ENCODE results near the gene RIC8A. TPM values are rescaled to one million over a fixed set of nuclear protein-coding genes. Genes with fewer than 3 reads are reported as not detected.

The RIC8A gene
- total and polyA plus RNA-seq, 4 donors: 12.5 to 49.6 (median 34.5) TPM

DNA sequence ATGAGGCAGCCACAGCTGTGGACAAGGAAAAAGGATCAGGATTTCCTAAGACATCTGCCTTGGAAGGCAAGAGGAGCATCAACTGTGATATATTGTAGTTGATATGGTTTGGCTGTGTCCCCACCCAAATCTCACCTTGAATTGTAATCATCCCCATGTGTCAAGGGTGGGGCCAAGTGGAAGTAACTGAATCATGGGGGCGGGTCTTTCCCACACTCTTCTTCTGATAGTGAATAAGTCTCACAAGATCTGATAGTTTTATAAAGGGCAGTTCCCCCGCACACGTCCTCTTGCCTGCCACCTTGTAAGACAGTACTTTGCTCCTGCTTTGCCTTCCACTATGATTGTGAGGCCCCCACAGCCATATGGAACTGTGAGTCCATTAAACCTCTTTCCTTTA lies 10.2 kb downstream of the RIC8A start:
- Histone ChIP-seq H3K27ac (ENCODE audit: low read depth in 1 of 2, low read length in 2 of 2) (no peak overlapping the region), H3K27me3 (ENCODE audit: control insufficient read depth in 4 of 4, insufficient read depth in 4 of 4, low read length in 3 of 4) (no peaks in the 10 kb centered on the region), H3K9me3 (ENCODE audit: control insufficient read depth in 4 of 4, low read length in 3 of 4) (no peaks in the 10 kb centered on the region), H3K9ac (ENCODE audit: low read depth in 1 of 2, low read length in 2 of 2) (no peak overlapping the region), H3K4me1 (ENCODE audit: control insufficient read depth in 4 of 4, insufficient read depth in 4 of 4, low read length in 3 of 4) (no peaks in the 10 kb centered on the region), H3K4me3 (ENCODE audit: low read depth in 1 of 3, low read length in 3 of 3) (no peak overlapping the region), H3K36me3 (ENCODE audit: control insufficient read depth in 4 of 4, insufficient read depth in 3 of 4, low read depth in 1 of 4, low read length in 3 of 4) (peaks cover 9 to 50% (median 29%) of the 10 kb centered on the region in 4 donors)
- TF ChIP-seq NR2F2 (IDR thresholded peaks at IDR 0.05) (no peak), ZBTB33 (IDR thresholded peaks at IDR 0.05) (no peak), GABPA (IDR thresholded peaks at IDR 0.05 in 1 of 2, conservative IDR thresholded peaks at IDR 0.05 in 1 of 2) (no peak), RAD21 (IDR thresholded peaks at IDR 0.05) (no peak), REST (IDR thresholded peaks at IDR 0.05) (no peak), HNF4A (conservative IDR thresholded peaks at IDR 0.05) (no peak), FOXA2 (IDR thresholded peaks at IDR 0.05) (no peak), RXRA (IDR thresholded peaks at IDR 0.05) (no peak)
- DNase-seq (ENCODE audit: low spot score): no peak
- WGBS: 95% methylated on average over 3 of the region's 3 CpGs

- 93% methylated on average over 29 of the region's 29 CpGs for WGBS
- no peak overlapping the region for H3K27ac ChIP-seq (ENCODE audit: low read depth in 1 of 2, low read length in 2 of 2)
- peaks cover 6 to 40% (median 23%) of the 10 kb centered on the region in 4 donors for H3K36me3 ChIP-seq (ENCODE audit: control insufficient read depth in 4 of 4, insufficient read depth in 3 of 4, low read depth in 1 of 4, low read length in 3 of 4)
These were observed 11.5 kb downstream of the RIC8A start for GRCh38 chr11:218815-219593.

More at GRCh38 chr11:218815-219593, 11.5 kb downstream of the RIC8A start:
- H3K9ac ChIP-seq (ENCODE audit: low read depth in 1 of 2, low read length in 2 of 2): no peak overlapping the region
- no peaks in the 10 kb centered on the region for H3K27me3 ChIP-seq (ENCODE audit: control insufficient read depth in 4 of 4, insufficient read depth in 4 of 4, low read length in 3 of 4)
- no peak for TF ChIP-seq YY1 (IDR thresholded peaks at IDR 0.05)
- no peak for TF ChIP-seq SP1 (IDR thresholded peaks at IDR 0.05)
- no peak for TF ChIP-seq HNF4A (conservative IDR thresholded peaks at IDR 0.05)
- TF ChIP-seq RXRA (IDR thresholded peaks at IDR 0.05): no peak
- no peak for TF ChIP-seq MAX (IDR thresholded peaks at IDR 0.05)
- TF ChIP-seq GABPA (IDR thresholded peaks at IDR 0.05 in 1 of 2, conservative IDR thresholded peaks at IDR 0.05 in 1 of 2): no peak
- no peak for TF ChIP-seq JUND (IDR thresholded peaks at IDR 0.05)
- TF ChIP-seq CTCF (IDR thresholded peaks at IDR 0.05; ENCODE audit: low read depth, low read length, missing input control): no peak
- TF ChIP-seq FOXA2 (IDR thresholded peaks at IDR 0.05): no peak
- TF ChIP-seq NR2F2 (IDR thresholded peaks at IDR 0.05): no peak
- TF ChIP-seq RAD21 (IDR thresholded peaks at IDR 0.05): no peak
- no peak for TF ChIP-seq TAF1 (conservative IDR thresholded peaks at IDR 0.05)
- TF ChIP-seq, protein P1, sequence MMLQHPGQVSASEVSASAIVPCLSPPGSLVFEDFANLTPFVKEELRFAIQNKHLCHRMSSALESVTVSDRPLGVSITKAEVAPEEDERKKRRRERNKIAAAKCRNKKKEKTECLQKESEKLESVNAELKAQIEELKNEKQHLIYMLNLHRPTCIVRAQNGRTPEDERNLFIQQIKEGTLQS (IDR thresholded peaks at IDR 0.05): no peak
- TF ChIP-seq ZBTB33 (IDR thresholded peaks at IDR 0.05): no peak
- TF ChIP-seq REST (IDR thresholded peaks at IDR 0.05): no peak
- no peak for DNase-seq (ENCODE audit: low spot score)
- no peaks in the 10 kb centered on the region for H3K9me3 ChIP-seq (ENCODE audit: control insufficient read depth in 4 of 4, low read length in 3 of 4)
- no peak overlapping the region for H3K4me3 ChIP-seq (ENCODE audit: low read depth in 1 of 3, low read length in 3 of 3)
- no peaks in the 10 kb centered on the region for H3K4me1 ChIP-seq (ENCODE audit: control insufficient read depth in 4 of 4, insufficient read depth in 4 of 4, low read length in 3 of 4)

Data from liver (tissue), 9 donors.